Activated naive CD4-positive, alpha-beta T cell (primary cell): ENCODE data around the gene AKT3.
"Not testable (repeated sequence)": the region's sequence is repeated elsewhere in the genome, so short reads cannot be mapped to it uniquely, and the experiment has no call there.

Source experiments
- DNase-seq, 4 experiments: peaks; one replicate each; lab custom pipeline; 2025; lab: John Stamatoyannopoulos, UW

AKT3 gene

DNA sequence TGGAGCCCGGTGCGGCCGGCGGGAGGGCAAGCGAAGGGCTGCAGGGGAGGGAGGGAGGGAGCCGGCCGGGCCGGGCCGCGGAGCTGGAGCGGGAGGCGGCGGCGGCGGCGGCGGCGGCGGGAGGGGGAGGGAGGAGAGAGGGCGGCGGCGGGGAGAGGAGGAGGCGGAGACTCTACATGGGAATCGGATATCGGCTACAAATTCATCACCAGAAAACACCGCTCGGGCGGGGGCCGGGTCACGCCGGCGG is at the start of gene AKT3:
Gene AKT3, minus strand, starts transcription at position 42 of the 250 bp plus-strand sequence. CDS start 7,073 bp downstream, outside the sequence.
- peak in 2 of 4 experiments; percentile 69 to 80 for DNase-seq

DNA sequence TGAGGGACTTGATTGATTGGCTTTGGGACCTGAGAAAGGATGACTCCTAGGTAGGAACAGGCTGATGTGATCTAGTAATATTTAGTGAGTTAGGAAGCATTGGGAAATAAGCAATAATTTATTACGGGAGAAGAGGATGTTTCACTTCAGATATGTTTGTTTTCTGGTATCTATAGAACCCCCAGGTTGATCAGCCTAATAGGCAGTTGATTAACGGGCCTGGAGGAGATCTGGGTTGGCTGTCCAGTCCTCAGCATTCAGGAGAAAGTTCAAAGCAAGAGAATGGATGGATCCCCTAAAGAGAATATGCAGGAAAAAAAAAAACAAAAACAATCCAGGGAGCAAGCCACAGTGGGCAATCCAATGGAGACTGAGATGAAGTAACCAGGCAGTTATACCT is 48.2 kb upstream of the AKT3 start:
- DNase-seq: no peak

DNA sequence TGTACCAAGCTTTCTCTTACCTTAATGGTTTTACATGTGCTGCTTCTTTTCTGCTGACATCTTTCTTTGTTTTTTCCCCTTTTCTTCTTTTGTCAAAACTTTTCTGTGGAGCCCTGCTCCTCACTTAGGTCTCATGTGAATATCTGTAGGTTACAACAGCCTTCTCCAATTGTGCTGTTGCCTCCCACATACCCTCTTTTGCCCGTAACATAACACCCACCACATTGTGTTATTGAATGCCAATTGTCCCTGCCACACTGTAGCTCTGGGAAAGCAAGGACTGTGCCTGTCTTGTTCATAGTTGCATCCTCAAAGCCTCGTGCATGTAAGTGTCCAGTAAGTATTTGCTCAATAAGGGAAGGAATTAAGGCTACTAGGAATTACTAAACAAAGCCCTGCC is 46.3 kb upstream of the AKT3 start:
- DNase-seq: no peak

DNA sequence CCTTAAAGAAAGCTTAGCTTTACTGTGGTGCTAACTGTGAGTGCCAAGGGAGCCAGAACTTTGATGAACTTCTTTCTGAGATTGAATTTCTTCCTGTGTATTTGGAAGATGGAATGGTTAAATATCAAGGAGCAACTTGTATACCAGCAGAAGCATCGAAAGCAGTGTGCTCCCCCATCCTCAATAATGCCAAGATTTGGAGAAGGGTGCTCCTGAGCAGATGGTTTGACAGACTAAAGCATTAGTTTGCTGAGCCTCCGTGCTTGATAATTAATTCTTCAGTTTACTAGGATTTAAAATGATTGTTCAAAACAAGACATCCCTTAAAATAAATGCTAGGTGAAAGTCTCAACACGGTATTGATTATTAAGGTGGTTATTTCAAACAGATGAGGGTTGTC is 42.4 kb upstream of the AKT3 start:
- DNase-seq: no peak

DNA sequence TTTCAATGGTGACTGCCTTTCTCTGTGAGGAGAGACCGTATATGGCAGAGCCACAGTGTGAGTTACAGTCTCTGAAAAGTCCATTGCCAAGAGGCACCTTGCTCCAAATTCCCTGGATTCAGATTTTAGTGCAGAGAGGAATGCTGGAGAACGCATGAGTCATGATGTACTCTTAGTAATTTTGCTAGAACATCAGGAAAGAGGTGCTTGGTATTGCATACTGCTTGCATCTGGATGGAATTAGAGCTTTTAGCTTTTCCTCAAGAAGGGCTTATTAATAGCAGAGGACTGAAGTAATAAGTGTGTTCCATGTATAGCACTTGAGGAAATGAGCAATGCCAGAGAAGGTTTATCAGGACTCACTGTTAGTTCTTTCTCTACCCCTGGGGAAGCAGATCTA is 40.5 kb upstream of the AKT3 start:
- DNase-seq: no peak

DNA sequence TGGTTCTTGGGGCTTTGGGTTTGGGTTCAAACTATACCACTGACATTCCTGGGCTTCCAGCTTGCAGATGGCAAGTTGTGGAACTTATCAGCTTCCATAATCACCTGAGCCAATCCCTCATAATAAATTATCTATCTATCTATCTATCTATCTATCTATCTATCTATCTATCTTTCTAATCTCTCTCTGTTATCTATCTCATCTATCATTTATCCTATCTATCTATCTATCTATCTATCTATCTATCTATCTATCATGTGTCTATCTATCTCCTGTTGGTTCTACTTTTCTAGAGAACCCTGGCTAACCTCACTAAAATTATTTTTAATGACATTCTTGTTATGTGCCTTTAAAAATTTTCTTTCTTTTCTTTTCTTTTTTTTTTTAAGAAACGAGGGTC is 35.8 kb upstream of the AKT3 start:
- DNase-seq: no peak

DNA sequence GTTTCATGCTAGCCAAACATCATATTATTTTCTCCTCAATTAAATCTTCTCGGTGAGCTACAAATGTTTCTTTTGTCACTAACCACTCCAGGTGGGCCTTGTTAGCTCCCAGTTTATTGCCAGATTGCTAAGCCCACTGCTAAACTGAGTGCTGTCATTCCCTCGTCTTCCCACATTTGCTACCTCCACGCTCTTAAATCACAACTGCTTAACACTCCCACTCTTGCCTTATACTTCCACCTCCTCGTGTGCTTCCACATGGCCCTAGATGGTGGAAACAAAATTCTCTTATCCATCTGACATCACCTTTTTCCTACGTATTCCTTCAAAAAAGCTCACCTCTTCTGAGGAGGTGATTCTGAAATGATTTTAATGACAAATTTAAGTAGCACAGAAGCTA is 34.6 kb upstream of the AKT3 start:
- DNase-seq: no peak

DNA sequence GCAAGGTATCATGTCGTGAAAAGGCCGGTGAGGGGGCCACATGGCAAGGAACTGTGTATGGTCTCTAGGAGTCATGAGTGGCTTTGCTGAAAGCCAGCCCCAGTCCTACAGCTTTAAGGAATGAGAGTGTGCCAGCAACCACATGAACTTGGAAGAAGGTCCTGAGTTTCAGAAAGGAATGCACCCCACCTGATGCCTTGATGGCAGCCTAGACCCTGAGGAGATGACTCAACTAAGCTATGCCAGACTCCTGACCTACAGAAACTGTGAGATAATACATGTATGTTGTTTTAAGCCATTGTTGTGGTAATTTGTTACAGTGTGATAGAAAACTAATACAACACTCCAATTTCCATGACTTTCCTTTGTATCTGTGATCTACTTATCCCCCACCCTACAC is 33.5 kb upstream of the AKT3 start:
- no peak for DNase-seq

DNA sequence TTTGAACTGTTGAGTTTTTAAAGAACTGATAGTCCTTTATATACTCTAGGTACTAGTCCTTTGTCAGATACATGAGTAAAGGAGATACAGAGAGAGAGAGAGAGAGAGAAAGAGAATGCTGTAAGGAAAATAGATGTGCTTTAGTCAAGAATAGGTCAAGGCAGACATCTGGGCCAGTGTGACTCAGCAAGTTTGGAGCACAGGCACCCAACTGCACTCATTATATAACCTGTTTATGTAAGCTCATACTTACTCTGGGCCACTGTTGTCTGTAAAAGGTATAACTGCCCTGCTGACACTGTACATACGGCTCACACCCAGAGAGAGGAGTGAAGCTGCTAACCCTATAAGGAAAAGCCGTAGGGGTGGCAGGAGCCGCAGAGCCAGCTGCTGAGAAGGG is 32.2 kb upstream of the AKT3 start:
- no peak for DNase-seq

DNA sequence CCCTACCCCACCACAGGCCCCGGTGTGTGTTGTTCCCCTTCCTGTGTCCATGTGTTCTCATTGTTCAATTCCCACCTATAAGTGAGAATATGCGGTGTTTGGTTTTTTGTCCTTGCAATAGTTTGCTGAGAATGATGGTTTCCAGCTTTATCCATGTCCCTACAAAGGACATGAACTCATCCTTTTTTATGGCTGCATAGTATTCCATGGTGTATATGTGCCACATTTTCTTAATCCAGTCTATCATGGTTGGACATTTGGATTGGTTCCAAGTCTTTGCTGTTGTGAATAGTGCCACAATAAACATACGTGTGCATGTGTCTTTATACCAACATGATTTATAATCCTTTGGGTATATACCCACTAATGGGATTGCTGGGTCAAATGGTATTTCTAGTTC is 27.0 kb upstream of the AKT3 start:
- not testable (repeated sequence) for DNase-seq

DNA sequence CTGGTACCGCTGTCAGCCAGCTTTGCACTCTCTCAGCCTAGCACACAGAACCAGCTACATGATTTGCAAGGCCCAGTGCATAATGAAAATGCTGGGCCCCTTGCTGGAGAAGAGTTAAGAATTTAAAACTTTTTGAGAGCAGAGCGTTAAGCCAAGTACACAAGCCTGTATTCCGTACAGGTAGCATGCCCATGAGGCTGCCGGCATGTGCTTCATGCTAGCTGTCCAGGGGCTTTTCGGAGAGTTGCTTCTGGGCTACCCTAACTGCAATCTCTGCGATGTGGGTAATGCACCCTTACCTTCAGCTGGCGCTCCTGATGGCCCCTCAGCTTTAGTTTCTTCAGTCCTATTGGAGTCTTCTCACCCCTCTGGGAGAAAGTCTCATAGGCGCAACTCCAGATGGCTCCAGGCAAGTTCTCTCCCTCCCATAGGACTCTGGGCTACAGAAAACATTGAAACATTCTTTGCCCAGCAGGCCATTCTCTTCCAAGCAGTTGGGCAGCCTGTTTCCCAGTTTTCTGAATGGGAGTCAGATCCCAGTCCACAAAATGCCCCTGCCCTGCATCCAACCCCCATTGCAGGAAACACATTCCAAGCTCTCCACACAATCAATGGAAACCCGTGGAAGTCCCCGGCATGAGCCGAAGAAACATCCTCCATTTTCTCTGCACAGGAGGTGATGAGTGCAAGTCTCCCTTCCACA is 5.7 kb upstream of the AKT3 start:
- DNase-seq: no peak

DNA sequence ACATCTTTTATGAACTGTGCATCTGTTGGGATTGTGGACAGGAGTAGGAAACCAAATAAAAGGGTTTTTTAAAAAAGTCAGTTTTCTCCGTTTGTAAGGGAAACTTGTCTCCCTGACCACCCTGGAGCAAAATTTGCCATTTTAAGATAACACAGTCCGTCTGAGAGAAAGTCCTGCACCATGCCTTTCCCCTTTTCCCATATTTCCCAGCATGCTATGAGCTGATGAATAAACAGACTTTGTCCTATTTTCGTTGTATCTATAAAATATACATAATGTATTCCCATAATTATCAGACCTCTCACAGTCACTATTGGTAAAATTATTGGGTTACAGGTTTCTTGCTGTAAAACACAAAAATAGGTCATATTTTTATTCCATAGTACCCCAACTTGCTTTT is 1.7 kb upstream of the AKT3 start:
- no peak for DNase-seq

DNA sequence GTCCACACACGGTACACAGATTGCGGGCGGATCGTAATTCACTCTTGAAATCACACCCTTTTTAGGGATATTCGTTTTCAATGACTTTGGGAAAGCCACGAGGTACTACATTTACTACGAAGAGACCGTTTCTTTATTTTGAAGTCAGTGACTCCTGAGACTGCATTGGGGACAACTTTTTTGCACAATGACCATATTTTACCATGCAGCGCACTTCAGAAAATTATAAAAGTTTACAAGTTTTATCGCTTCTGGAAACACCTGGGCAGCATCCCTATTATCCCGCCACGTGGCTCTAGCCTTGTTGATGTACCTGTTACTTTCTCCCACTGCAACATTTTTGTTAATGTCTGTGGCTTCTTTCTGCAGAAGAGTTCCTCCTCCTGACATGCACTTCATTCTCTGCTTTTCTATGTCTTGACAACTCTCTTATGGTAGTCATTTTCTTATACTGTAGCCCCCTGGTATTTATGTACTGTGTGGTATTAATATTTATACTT is 1.3 kb upstream of the AKT3 start:
- DNase-seq: no peak

DNA sequence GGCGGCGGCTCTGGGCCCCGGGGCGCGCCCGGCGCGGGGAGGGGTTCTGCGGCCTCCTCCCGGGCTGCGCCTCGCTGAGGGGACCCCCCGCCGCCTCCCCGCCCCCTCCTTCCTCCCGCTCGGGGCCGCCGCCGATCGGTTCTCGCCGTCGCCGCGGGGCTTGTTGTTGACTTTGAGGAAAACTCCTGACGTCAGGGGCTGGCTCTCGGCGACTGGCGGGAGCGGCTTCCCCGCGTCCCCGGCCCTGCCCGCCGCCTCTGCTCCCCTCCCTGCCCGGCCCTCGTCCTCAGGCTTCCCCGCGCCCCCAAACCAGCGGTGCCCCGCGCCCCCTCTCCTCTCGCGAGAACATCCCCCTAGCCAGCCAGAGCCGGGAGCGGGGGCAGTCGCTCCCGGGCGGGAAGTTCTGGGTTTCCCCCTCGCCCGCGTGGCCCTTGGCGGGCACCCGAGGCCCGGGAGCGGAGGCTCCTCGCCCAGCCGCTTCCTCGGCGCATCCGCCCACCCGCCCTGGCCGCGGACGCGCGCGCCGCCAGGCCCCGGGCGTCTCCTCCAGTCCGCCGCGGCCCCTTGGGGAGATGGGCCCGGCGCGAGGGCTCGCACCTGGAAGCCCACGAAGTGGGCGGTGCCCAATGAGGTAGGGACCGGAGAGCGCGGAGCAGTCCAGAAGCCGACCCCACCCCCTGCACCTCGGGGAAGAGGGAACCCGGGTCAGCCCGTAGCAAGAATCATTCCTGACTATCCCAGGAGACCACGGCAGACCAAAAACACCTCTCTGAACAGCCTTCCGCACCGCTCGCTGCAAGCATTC is 611 bp upstream of the AKT3 start:
- peak; percentile 56 to 80 (median 72) for DNase-seq

DNA sequence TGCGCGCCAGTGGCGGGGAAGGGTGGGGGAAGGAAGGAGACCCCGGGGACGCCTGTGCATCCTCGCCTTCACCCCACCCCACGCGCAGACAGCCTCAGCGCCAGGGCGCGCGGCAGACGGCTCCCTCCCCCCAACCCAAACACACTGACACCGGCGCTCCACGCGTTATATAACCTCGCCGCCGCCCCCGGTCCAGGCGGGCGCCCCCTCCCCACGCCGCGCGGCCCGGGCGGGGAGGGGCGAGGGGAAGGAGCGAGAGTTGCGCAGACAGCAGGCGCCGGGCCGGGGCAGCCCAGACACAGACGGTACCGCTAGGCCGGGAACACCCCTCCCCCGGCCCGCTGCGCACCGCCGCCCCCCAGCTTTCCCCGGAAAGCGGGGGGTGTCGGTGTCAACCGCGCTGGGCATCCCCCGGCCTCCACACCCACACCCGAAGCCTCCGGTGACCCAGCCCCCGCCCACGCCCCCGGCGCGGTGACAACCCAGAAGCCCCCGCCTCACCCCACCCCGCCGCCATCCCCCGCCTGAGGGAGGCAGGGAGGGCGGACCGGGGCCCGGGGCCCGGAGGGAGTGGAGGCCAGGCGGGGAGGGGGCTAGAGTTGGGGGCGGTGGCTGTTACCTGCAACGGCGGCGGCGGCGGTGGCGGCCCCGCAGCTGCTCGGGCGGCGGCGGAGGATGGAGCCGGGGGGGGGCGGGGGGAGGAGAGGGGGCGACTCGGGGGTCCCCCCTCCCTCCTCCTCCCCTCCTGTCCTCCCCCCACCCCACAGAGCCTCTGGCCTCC is 432 bp downstream of the AKT3 start:
- DNase-seq: peak; percentile 40 to 63 (median 45)

DNA sequence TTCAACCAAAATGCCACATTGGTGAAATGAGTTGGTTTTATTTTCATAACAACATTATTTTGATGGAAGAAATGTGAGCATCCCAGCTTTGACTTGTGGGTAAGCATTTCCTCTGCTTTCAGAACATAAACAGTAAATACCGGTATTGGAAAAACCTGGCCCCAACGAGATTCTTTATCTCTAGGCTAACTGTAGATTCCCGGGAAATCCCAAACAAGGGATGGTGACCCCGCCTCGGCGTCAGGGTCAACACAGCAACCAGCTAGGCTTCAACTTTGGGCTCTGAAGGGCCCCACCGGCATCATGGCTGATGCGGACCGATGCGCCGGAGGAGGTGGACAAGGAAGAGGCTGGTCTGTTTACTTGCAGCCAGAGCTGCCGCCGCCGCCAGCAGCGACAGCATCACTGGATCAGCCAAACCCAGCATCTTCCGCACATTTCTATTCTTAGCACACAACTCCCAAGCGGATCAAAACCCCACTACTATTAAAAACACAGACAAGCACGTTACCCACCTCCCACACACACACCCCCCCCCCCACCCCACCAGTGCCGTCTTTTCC is 1.1 kb downstream of the AKT3 start:
- DNase-seq: peak in 2 of 4 experiments; percentile 14 to 22

DNA sequence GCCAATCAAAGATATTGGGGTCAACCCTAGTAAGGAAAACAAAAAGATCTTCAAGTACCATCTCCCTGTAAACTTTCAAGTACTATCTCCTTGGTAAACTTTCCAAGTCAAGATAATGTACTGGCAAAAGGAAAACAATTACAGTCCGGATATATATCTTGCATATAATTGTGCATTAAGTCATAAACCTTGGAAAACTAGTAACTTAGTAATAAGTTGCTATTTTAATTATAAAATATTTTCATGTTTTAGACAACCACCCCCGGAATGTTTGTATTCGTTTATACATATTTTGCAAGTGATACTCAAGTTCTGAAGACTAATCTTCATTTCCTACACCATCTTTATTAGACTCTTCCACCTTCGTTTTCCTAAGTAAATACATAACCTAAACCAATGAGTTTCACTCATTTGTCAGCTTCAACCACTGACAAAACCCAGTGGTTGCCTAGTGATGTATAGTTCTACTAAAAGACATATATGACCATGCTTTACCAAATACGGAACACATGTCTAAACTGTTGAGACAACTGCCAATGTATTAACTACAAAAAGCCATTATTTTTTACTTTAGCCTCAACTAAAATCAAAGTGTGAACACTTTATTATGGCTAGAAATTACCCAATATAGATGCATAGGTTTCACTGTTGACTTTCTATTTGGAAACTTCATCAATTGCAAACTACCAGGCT is 1.7 kb downstream of the AKT3 start:
- DNase-seq: no peak

DNA sequence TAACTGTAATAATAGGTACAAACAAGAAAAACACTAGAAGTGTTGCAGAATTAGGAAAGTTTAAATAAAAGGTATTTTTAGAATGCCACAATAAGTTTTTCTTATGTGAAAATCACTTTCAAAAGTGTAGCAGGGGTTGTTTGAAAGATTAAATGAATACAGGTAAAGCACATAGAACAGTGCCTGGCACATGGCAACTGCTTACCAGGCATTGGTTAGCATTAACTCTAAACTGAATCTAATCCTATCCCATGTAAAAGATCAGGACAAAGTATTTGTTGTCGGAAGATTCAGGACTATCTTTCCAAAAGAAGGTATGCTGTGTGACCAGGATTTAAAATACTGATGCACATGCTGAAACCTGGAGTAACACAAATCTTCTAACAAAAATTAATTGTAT is 3.3 kb downstream of the AKT3 start:
- no peak for DNase-seq

DNA sequence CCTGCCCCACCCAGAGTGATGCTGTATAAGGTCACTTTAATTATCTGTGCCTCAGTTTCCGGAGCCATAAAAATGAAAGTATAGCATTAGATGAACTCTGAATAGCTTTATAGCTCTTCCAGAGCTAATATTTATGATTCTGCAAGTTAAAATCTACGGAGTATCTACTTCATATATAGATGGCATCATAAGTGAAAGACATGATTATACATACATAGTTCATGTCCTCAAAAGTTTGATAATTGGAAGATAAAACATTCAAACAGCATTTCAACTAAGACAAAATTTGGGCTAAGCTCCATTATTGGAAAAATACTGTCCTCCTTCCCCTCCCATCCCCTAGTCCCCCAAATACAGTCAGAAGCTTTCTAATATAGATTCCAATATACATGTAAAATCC is 4.2 kb downstream of the AKT3 start:
- no peak for DNase-seq

DNA sequence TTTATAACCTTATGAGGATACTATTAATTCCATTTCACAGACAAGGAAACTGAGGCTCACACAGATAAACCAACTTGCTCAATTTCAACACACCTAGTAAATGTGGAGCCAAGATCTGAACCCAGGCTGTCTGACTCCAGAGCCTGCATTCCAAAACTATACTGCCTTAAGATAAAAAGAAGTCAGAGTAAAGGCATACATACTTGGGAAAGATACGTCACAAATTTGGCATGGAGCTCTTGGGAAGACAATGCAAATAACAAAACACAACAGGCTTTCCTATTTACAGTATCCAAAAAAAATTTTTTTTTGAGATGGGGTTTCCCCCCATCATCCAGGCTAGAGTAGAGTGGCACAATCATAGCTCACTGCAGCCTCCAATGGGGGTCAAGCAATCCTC is 5.9 kb downstream of the AKT3 start:
- DNase-seq: no peak

DNA sequence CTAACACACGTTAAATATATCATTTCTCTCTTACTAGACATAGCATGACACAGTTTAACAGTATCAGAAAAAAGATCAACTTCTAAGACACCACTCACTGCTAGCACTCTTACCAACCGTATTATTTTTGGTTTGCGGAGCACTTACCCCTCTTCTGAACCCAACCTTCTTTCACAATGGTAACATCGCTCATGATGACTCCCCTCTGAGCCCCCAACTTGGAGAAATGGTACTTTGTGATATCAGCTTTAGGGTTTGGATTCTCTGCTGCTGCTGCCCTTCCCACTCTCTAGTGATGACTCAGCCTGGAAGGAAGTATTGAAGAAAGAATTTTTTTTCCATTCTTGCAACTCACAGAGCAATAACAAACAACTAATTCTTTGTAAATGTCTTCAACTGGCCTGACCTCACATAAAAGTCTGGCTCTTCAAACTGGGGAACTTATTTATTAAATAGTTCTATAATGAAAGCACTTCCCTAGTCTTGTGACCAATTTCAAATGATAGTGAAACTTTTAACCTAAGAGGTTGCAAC is 7.0 kb downstream of the AKT3 start:
- DNase-seq: no peak

DNA sequence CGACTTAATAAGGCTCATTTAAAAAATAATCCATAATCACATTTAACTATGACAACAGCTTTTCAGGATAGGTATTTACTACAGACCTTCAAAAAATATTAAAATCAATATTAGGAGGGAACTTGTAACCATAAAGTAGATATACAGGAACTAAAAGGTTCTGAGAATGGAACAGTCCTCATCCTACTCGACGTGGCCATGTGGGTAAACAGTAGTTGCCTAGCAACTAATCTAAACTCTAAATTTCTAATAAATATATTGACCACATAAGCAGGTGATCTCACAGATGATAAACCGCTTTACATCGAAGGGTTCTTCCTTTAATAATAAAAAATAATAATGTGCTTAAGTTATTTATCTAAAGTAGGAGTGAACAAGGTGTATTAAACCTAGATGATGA is 7.9 kb downstream of the AKT3 start:
- no peak for DNase-seq
